ENCODE results near the gene PDE6H.

- TF ChIP-seq CTCF (IDR thresholded peaks at IDR 0.05) = peak in 2 of 6 experiments; percentile 17 to 26
- TF ChIP-seq POLR2A (IDR thresholded peaks at IDR 0.05) = no peak
Observed at GRCh38 chr12:14986449-14986848, 13.6 kb downstream of the PDE6H start.
